GM19025 (cell line): ENCODE data around the gene ALDOA.
A peak's percentile ranks its signal among the peaks of the same experiment; 100 is the strongest.
"Not testable (repeated sequence)": the region's sequence is repeated elsewhere in the genome, so short reads cannot be mapped to it uniquely, and the experiment has no call there.

ENCODE experiments used
- ATAC-seq: cut with Tn5 transposase; IDR thresholded peaks from one replicate; pipeline ENCODE4 v1.9.1; 2021; ENCODE audit warnings: mild to moderate bottlenecking, low read depth, moderate library complexity; ENCODE audit not compliant: unreplicated experiment

The ALDOA gene

DNA sequence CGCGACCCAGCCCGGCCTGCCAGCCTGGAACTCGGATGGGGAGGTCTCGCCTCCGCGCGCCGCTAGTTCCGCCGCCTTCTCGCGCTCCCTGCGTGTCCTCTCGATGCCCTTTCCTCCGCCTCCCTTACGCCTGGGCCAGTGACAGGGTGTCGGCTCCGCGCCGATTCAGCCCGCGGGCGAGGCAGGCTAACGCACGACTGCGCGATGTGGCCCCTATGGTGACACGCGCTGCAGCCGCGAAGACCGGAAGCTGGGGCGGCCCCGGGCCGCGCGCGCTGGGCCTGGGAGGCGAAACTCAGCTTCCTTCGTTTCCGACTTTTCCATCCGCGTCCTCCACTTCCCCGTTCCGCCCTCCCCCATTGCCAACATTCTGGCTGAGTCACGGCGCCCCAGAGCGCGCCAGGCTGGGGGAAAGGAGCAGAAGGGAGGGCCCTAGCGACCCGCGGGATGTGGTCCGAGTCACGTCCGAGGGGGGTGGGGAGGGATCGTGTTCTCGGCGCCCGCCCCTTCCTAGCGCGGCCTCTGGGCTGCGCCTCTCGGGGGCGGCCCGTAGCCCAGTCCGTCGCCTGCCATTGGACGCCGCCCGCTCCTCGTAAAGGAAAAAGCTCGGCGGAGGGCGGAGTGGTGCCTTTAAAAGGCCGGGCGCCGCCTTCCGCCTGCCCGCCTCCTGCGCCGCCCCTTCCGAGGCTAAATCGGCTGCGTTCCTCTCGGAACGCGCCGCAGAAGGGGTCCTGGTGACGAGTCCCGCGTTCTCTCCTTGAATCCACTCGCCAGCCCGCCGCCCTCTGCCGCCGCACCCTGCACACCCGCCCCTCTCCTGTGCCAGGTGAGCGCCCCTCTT, at the start of gene ALDOA:
ALDOA (plus strand) TSS at position 659 of the 841 bp plus-strand sequence. CDS start 1,138 bp downstream, outside the sequence.
- ATAC-seq = peak; percentile 84

DNA sequence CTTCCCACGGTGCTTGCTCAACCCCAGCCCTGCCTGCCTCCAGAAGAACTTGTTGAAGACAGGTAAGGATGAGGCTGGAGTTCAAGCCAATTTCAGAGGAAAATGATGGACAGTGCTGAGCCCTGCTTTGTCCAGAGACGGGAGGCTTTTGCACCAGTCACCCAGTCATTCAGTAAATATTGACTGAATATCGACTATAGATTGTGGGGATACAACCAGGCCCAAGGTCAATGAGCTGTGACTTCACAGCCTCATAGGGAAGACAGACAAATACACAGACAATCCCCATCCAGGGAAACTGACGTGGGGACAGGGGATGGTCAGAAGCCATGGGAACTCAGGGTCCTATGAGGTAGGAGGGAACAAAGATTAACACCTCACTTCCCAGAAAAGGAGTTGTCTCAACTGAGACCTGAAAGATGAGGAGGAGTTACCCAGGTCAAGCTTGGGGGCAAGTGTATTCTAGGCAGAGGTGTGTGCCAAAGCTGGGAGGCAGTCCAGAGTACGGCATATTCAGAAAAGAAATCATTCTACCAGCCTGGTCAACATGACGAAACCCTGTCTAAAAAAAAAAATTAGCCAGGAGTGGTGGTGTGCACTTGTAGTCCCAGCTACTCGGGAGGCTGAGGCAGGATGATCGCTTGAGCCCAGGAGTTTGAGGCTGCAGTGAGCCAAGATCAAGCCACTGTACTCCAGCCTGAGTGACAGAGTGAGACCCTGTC, 48.8 kb upstream of the ALDOA start:
- ATAC-seq = no peak

DNA sequence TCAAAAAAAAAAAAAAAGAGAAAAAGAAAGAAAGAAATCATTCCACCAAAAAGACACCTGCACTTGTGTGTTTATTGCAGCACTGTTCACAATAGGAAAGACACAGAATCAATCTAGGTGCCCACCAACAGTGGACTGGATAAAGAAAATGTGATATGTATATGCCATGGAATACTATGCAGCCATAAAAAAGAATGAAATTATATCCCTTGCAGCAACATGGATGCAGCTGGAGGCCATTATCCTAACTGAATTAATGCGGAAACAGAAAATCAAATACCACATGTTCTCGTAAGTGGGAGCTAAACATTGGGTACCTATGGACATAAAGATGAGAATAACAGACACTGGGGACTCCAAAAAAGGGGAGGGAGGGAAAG, 48.3 kb upstream of the ALDOA start:
- ATAC-seq = no peak

DNA sequence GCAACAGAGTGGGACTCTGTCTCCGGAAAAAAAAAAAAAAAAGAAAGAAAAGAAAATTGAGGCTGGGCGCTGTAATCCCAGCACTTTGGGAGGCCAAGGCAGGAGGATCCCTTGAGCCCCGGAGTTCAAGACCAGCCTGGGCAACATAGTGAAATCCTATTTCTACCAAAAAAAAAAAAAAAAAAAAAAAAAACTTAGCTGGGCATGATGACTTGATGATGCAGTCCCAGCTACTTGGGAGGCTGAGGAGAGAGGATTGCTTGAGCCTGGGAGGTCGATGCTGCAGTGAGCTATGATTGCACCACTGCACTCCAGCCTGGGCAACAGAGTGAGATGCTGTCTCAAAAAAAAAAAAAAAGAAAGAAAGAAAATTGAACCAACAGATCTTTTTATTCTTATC, 47.6 kb upstream of the ALDOA start:
- ATAC-seq = not testable (repeated sequence)

DNA sequence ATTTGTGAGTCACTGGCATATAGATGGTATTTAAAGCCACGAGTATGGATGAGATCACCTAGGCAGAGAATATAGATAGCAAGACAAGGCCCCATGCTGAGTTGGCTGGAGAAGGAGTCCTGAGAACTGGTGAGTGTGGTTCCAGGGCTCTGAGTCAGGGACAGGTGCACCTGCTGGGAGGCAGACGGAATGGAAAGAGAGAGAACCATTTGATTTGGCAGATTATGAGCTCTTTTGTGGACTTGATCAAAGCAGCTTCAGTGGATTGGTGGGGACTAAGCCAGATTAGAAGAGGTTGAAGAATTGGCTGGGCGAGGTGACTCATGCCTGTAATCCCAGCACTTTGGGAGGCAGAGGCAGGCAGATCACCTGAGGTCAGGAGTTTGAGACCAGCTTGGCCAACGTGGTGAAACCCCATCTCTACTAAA, 46.8 kb upstream of the ALDOA start:
- ATAC-seq = no peak

DNA sequence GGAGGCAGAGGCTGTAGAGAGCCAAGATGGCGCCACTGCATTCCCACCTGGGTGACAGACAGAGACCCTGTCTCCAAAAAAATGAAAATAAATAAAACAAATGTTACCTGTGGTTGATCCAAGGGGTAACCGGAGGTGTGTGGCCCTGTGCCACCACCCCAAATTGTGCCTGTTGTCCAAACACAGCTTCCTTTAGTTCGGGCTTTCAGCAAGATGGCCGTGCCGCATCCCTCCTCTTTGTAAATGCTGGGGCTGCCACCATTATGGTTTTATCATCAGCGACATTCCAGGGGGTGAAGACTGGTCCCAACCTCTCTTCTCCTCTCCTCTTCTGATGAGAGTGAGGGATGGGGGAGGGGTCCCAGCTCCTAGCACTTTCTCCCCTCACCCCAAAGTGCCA, 42.7 kb upstream of the ALDOA start, which contains the start of gene C16orf92:
C16orf92 (plus strand) TSS at position 312 of the 400 bp plus-strand sequence. CDS start 143 bp downstream, outside the sequence.
- no peak for ATAC-seq

DNA sequence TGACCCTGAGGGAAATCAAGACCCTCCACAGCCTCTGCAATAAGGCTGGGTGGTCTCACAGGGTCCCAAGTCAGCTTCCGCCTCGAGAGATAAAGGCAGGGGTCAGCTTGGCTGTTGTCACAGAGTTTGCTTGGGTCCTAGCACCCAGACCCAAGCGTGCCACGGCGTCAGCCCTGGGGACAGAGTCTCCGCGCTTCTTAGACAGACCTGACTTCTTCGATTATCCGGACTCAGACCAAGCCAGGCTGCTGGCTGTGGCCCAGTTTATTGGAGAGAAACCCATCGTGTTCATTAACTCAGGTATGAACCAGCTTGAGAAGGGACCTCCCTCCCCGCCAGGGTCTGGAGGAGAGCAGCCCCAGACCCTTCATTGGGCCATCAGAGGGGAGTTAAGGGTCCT, 42.0 kb upstream of the ALDOA start:
- no peak for ATAC-seq

DNA sequence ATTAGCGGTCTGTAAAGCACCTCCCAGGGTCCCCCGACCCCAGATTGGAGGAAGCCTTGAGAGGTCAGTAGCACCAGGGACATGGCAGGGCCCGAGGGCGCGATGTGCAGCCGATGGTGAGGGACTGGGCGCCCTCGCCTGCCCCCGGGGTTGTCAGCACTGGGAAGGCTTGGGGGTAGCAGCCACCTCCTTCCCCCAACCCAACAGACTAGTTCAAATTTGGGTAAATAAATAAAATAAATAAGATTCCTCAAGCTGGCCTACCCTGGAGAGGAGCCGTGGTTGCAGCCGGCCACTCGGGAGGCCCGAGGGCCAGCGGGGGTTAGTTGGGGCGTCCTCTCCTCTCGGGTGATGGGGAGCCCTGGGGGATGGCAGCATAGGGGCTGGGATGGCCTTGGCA, 41.1 kb upstream of the ALDOA start:
- no peak for ATAC-seq

DNA sequence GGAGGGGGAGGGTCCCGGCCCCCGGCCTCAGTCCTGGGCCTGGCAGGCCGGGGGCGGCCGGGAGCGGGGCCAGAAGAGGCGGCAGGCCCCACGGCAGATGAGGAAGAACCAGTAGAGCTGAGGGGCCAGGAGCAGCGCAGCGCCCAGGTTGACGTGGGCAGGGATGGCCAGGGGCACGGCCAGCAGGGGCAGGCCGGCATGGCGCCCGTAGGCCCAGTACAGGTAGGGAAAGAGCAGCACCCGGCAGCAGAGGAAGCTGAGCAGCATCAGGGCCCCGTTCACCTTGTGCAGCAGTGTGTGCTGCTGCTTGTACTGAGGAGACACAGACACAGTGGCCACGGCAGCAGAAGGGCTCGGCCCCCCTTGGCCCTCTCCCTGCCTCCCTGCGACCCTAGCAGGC, 40.4 kb upstream of the ALDOA start:
- no peak for ATAC-seq

DNA sequence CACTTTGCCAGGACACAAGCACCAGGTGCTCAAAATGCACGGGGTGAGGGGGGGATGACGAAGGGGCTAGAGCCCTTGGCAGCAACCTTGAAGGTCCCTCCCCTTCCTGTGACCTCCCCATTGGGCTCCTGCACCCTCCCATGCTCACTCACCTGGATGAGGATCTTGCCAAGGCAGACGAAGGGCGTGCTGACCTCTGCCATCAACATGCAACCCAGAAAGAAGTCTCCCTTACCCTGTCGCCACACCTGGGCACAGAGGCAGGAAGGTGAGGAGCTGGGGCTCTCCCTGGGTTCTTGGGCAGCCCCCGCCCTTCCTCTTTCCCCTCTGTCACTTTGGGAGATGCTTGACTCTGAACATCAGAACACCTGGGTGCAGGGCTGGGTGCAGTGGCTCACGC, 40.0 kb upstream of the ALDOA start:
- no peak for ATAC-seq

DNA sequence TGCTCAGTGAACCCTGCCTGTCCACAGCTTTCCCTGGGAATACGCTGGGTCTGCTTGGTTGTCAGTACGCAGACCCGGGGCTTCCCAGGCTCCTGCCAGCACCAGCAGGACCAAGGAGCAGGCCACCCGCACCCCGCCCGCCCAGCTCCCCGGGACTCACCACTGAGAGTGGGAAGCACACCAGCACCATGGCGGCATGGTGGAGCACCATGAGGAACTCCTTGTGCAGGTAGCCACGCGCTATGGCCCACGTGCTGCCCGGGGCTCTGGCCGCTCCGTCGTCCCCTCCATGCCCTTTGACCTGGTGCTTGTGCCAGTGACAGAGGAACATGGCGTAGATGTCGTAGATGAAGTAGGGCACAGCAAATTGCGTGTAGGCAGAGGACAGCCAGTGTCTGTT, 39.1 kb upstream of the ALDOA start:
- no peak for ATAC-seq

DNA sequence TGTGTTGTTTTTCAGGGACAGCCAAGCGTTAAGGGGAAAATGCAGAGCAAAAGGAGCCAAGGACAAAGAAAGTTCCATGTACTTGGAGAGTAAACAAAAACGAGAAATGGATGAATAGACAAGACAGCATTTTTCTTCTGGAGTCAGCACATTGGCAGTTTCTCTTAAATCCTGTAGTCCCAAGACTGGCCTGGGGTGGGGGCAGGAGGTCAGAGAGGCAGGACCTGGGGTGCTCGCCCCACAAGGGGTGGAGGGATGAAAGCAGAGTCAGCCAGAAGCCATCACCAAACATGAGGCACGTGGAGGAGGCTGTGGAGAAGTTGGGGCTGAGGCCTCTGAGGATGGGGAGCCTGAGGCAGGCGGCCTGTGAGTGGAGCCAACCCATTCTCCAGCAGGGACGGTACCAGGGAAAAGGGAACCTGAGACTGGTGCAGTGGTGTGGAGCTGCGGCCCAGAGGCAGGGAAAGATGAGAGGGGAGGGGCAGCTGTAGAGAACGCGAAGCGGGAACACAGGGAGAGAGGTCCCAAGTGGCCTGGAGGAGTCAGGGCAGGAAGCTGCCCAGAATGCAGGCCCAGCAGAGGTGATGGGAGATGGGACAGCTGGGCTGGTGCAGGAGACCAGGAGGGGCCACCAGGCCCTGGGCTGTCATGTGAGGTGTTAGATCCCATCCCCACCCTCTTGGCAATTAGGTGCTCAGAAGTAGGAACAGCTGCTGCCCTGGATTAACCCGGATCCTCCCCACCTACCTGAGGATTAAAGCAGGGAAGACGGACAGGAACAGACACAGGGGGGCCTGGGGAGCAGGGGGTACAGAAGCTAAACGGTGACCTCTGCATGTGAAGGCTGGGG, 37.7 kb upstream of the ALDOA start:
- no peak for ATAC-seq

DNA sequence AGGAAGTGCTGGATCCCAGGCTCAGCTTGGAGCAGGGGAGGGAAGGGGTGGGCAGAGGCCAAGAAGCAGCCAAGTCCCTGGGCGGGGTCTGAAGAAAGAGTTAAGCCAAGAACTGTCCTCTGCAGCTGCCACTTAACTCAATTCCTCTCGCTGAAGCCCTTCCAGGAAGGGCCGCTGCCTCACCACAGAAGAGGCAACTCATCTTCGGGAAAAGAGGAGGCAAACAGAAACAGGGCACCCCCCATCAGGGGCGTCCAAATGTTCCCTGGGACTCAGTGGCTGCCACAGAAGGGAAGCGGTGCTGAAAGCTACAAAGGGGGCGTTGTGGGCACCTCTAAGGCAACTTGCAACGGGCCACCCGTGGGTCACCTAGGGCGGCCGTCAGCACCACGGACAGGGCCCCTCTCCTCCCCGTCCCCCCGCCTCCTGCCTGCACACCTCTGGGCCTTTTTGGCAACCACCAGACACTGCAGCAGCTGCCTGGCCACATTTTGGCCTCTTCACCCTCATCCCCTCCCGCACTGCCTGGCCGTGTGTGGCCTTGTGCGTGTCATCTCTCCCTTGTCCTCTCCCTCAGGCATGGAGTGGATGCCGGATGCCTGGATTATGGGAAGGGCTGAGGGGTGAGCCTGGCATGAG, 37.0 kb upstream of the ALDOA start:
- ATAC-seq = no peak

DNA sequence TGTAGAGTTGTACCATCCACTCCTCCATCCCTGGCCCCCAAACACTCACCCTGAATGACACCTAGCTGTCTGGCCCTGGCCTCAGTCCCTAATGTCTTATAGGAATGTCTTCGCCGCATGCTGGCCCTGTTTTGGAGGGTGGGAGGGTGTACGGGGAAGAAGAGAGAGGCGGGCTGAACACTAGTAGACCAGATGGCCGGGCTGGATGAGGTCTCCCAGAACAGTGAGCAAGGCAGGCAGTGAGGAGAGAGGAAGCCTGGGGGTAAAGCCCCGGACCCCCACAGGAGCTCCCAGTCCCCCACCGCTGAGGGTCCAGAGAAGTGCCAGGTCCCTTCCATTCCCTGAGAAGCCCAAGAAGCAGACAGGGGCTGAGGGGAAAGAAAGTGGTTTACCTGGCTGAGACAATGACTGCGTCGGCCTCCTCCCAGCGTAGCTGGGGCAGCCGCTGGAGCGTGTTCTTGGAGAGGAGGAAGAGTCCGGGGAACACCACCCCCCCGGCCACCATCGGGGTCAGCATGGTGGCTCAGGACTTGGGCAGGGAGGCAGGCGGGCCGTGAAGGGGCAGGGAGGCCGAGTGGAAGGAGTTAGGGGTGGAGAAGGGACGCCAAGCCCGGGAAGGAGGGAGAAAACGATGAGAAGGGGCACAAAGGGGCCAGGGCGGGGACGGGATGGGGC, 35.4 kb upstream of the ALDOA start:
- ATAC-seq = no peak

DNA sequence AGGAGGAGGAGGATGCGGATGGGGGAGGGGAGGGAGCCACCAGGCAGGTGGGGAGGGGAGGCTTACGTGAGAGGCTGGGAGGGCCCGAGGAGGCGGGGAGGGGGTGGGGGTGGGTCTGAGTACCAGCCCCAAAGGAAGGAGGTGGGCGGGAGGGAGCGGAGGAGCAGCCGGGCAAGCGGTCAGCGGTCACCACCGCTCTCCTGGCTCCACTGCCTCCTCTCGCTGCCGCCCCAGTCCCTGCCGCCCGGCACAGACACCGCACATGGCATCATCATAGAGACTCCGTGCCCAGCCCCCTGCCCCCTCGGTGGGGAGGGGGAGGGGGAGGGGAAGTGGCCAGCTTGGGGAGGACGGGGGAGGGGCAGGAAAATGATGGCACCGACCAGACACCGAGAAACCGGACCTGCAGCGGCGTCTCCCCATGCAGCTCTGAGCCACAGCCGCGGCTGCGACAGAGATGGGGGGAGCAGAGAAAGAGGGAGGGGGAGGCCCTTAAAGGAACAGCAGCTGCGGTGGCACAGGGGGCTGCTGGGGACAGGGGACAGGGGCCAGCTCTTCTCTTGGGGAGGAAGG, 34.6 kb upstream of the ALDOA start, which contains the start of gene TLCD3B:
TLCD3B (minus strand) TSS at position 431 of the 573 bp plus-strand sequence. CDS start 744 bp downstream, outside the sequence.
- ATAC-seq = no peak

DNA sequence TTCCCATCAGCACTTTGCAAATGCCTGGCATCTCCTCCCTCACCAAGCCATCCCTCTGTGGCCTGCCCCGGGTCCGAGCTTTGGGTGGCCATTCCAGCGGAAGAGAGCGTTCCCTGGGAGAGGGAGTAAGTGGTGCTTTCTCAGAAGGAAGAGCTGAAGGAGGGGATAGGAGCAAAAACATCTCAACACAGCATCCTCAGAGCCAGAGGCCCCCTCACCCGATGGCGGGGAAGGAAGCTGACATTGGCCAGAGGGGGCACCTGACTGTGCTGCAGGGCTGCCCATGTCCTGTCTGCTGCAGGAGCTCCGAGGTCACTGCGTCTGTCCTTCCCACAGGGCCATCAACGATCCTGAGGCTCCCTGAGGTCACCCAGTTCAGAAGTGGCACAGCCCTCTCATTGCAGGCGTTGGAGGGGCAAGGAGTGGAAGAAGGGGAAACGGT, 34.1 kb upstream of the ALDOA start:
- no peak for ATAC-seq

DNA sequence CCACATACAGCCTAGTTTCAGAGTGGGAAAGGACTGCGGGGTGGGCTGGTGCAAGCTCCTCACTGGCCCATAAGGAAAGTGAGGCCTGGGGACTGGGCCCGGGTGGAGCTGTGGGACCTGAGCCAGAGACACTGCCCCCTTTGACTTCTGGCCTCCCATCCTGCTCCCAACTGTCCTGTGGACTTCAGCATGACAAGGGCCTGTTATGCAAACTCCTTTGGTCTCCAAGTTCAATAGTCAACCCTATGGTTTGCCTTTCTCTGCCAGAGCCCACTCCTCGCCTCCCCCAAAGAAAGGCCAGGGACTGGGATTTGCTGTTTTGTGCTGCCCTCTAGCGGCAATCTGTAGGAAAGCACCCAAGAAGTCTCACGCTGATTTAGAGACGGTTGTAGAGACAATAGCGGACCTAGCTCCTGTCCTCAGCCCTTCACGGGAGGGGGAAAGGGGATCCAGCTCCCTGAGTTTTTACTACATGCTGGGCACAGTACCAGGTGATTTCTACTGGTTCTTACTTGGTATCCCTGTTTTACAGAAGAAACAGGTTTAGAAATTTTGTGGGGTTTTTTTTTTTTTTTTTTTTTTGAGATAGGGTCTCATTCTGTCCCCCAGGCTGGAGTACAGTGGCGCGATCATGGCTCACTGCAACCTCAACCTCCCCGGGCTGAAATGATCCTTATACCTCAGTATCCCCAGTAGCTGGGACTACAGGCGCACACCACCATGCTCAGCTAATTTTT, 33.3 kb upstream of the ALDOA start:
- ATAC-seq = no peak

DNA sequence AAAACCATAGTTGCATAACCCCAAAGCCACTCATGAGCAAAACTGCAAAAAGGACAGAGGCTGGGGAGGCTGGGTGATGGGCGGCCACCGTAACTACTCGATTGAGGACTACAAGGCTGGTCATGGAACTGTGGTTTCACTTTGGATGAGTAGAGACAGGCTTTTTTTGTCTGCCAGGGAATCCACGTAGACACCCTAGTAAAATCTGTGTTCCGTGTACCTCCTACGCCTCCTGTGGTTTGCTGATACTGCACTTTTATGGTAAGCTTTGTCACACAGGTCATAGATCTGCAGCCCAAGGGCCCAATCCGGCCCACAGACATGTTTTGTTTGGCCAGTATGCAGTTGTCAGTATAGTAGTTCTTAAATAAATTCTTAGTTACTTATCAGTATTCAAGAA, 32.3 kb upstream of the ALDOA start:
- no peak for ATAC-seq

DNA sequence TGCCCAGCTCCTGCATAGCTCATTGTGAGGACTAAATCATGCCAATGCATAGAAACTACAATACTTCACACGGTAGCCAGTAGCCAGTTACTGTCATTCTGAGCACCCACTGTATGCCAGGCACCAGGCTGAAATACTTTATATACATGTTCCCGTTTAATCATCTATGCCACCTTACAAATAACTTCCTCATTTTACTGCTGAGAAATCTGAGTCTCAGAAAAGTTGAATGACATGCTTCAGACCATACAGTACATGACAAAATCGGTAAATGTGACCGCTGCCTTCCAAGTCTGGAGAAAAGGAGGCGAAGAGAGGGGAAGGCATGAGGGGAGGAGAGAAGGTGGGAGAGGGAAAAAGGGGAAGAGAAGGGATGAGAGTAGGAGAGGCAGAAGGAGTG, 25.3 kb upstream of the ALDOA start:
- no peak for ATAC-seq
